Tibial nerve (tissue), 4 donors: ENCODE data around the gene AIMP1. TPM values are rescaled to one million over a fixed set of nuclear protein-coding genes. Genes with fewer than 3 reads are reported as not detected.

Source experiments
- DNase-seq, 2 donors: peaks; one replicate each; pipeline ENCODE4 v3.0.0-alpha.2; 2019; ENCODE audit warnings: low spot score in 2 of 2
- H3K27ac ChIP-seq, 4 donors: fragments of 200-600 bp; sonication (generic) in 3 of 4; one replicate each; pipeline ENCODE4 v1.5.1; 2017 to 2019; ENCODE audit warnings: mild to moderate bottlenecking in 1 of 4
- H3K27me3 ChIP-seq, 2 donors: fragments of 200-600 bp; sonication (generic) in 1 of 2; one replicate each; pipeline versions ENCODE4 v1.5.1 to v1.6.0; 2017 to 2019
- H3K36me3 ChIP-seq, 3 donors: fragments of 200-600 bp; sonication (generic); one replicate each; pipeline ENCODE4 v1.5.1; 2018 to 2019
- H3K4me1 ChIP-seq, 4 donors: fragments of 200-600 bp; sonication (generic) in 3 of 4; one replicate each; pipeline ENCODE4 v1.5.1; 2017 to 2019
- H3K4me3 ChIP-seq, 4 donors: fragments of 200-600 bp; sonication (generic) in 3 of 4; one replicate each; pipeline ENCODE4 v1.5.1; 2017 to 2019; ENCODE audit warnings: mild to moderate bottlenecking in 1 of 4, moderate library complexity in 1 of 4
- H3K9me3 ChIP-seq, 4 donors: fragments of 200-600 bp; sonication (generic) in 3 of 4; one replicate each; pipeline ENCODE4 v1.5.1; 2017 to 2019
- CTCF ChIP-seq, 5 experiments: fragments of 200-600 bp in 3 of 5; fragments of 450-650 bp in 2 of 5; sonication (generic) in 3 of 5; IDR thresholded peaks; one replicate each; pipeline ENCODE4 v1.5.1; 2016 to 2019; ENCODE audit warnings: antibody characterized with exemption in 5 of 5, mild to moderate bottlenecking in 3 of 5, moderate library complexity in 2 of 5
- EP300 ChIP-seq, 2 donors: sonication (generic); formaldehyde crosslinking; IDR thresholded peaks; one replicate each; pipeline ENCODE4 v1.6.1; 2017; ENCODE audit warnings: antibody characterized with exemption in 2 of 2, mild to moderate bottlenecking in 1 of 2
- POLR2A ChIP-seq, 2 donors: fragments of 450-650 bp; IDR thresholded peaks; one replicate each; pipeline ENCODE4 v1.6.1; 2017; ENCODE audit warnings: antibody characterized with exemption in 2 of 2, mild to moderate bottlenecking in 2 of 2, moderate library complexity in 2 of 2
- WGBS, 2 donors: methylation state at CpG; one replicate each; pipeline ENCODE4 v1.1.5; 2018; 5-methylcytosine and 5-hydroxymethylcytosine counted together
- total RNA-seq, 4 donors: library from RNA; depleted of rRNA; stranded (reverse); fragments of >200 nt; gene quantifications; one replicate each; pipeline ENCODE4 v1.1.0, GENCODE V29; 2016

AIMP1 gene
- total RNA-seq, 4 donors from 2014 or later = 19.3 to 26.7 (median 21.2) TPM

DNA sequence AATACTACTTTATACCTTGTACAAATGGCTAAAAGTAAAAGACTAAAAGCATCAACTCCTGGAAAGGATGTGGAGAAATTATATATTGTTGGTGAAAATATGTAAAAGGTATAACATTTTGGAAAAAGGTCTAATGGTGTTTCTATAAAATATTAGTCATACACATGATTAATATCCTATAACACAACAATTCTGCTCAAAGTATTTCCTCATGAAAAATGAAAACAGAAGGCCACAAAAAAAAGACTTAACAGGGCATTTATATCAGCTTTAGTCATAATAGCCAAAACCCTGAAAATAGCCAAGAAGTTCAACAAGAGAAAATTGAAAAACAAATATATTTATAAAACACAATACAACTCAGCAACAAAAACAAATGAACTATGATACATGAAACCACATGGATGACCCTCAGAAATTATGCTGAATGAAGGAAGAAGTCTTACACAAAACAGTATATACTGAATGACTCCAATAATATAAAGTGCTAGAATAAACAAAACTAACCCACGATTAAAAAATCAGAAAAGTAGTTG, 39.1 kb upstream of the AIMP1 start:
- Histone ChIP-seq H3K36me3 (peaks cover 0 to 13% (median 0%) of the 10 kb centered on the region in 3 donors), H3K27me3 (no peaks in the 10 kb centered on the region), H3K9me3 (no peaks in the 10 kb centered on the region), H3K4me3 (no peak overlapping the region), H3K4me1 (peaks cover 0 to 6% (median 0%) of the 10 kb centered on the region in 4 donors), H3K27ac (no peak overlapping the region)
- no peak for DNase-seq
- 51 to 56% methylated on average over 1 of the region's 1 CpG for WGBS, 2 donors
- TF ChIP-seq POLR2A (IDR thresholded peaks at IDR 0.05) = no peak

DNA sequence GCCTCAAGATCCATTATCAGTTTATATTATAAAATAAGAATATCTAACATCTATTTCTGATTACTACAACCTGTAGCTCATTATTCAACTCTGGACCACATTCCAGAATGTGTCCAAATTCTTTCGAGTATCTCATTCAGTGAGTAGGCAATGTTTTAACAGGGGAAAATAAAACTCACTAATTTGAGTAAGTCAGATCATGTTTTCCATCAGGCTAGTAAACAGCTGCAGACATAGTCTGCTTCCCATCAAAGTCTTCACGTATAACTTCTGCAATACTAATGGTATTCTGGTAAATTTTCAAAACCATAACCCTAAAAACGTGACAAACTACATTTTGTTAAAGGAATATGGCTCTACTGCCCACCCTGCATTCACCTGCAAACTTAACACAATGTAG, 32.1 kb upstream of the AIMP1 start:
- WGBS, 2 donors = 72 to 73% methylated on average over 3 of the region's 3 CpGs

GRCh38 chr4:106286611-106287010, 29.7 kb upstream of the AIMP1 start:
- Histone ChIP-seq H3K9me3 (no peaks in the 10 kb centered on the region), H3K27me3 (no peaks in the 10 kb centered on the region), H3K27ac (no peak overlapping the region), H3K4me3 (no peak overlapping the region), H3K36me3 (peaks cover 0 to 43% (median 0%) of the 10 kb centered on the region in 3 donors), H3K4me1 (no peaks in the 10 kb centered on the region)
- 97 to 100% methylated on average over 8 of the region's 8 CpGs for WGBS, 2 donors
- no peak for DNase-seq
- TF ChIP-seq EP300 (IDR thresholded peaks at IDR 0.05) = no peak
- TF ChIP-seq POLR2A (IDR thresholded peaks at IDR 0.05) = no peak
- no peak for TF ChIP-seq CTCF (IDR thresholded peaks at IDR 0.05)

More for the DNA sequence above, 32.1 kb upstream of the AIMP1 start:
- Histone ChIP-seq H3K36me3 (peaks cover 0 to 30% (median 0%) of the 10 kb centered on the region in 3 donors), H3K4me1 (no peaks in the 10 kb centered on the region), H3K27ac (no peak overlapping the region), H3K9me3 (no peaks in the 10 kb centered on the region), H3K27me3 (no peaks in the 10 kb centered on the region), H3K4me3 (no peak overlapping the region)
- no peak for DNase-seq
- no peak for TF ChIP-seq POLR2A (IDR thresholded peaks at IDR 0.05)
- TF ChIP-seq EP300 (IDR thresholded peaks at IDR 0.05) = no peak
- no peak for TF ChIP-seq CTCF (IDR thresholded peaks at IDR 0.05)

GRCh38 chr4:106287353-106287969, 28.9 kb upstream of the AIMP1 start:
- peaks cover 0 to 42% (median 0%) of the 10 kb centered on the region in 3 donors for H3K36me3 ChIP-seq
- no peak overlapping the region for H3K4me3 ChIP-seq
- no peaks in the 10 kb centered on the region for H3K27me3 ChIP-seq
- TF ChIP-seq CTCF (IDR thresholded peaks at IDR 0.05) = no peak
- TF ChIP-seq POLR2A (IDR thresholded peaks at IDR 0.05) = no peak
- TF ChIP-seq EP300 (IDR thresholded peaks at IDR 0.05) = no peak
- no peak overlapping the region for H3K27ac ChIP-seq
- H3K9me3 ChIP-seq = no peaks in the 10 kb centered on the region
- no peaks in the 10 kb centered on the region for H3K4me1 ChIP-seq
- peak in 1 of 2 donors; percentile 10 for DNase-seq

DNA sequence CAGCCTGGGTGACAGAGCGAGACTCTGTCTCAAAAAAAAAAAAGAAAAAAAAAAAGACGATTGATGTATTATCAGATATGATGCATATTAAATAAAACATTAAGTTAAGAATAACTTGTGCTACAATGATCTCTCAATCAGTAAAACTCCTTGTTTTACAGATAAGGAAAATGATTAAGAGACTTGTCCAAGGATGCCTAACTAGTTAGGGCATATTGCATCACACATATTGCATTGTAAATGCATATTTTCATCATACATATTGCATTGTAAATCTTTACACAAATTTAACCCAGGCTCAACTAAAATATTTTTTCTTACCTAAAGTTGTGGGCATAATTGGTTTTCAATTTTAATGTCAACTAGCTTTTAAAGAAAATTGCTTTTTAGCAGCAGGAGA, 26.6 kb upstream of the AIMP1 start:
- no peaks in the 10 kb centered on the region for H3K4me1 ChIP-seq
- peaks cover 0 to 62% (median 0%) of the 10 kb centered on the region in 3 donors for H3K36me3 ChIP-seq
- no peaks in the 10 kb centered on the region for H3K9me3 ChIP-seq
- H3K27me3 ChIP-seq = no peaks in the 10 kb centered on the region
- H3K27ac ChIP-seq = no peak overlapping the region
- no peak for DNase-seq
- H3K4me3 ChIP-seq = no peak overlapping the region
- TF ChIP-seq CTCF (IDR thresholded peaks at IDR 0.05) (no peak), POLR2A (IDR thresholded peaks at IDR 0.05) (no peak), EP300 (IDR thresholded peaks at IDR 0.05) (no peak)
- 91 to 92% methylated on average over 2 of the region's 2 CpGs for WGBS, 2 donors
